Fibroblast of lung (primary cell): Measurements from ENCODE around the gene SEMG1. TPM values are rescaled to one million over a fixed set of nuclear protein-coding genes. Genes with fewer than 3 reads are reported as not detected.

Source experiments
- DNase-seq, 2 donors: peaks; one replicate each; pipeline versions ENCODE4 v3.0.0 to v3.0.0-alpha.2; 2010; ENCODE audit warnings: low read depth in 2 of 2
- H2AFZ ChIP-seq: 2 replicates; pipeline ENCODE4 v1.5.1; 2012; ENCODE audit warnings: low read length, control low read depth, inconsistent platforms
- H3K27ac ChIP-seq: 2 replicates; pipeline ENCODE4 v1.5.1; 2011; ENCODE audit warnings: low read length, control low read depth; ENCODE audit not compliant: insufficient read depth
- H3K27me3 ChIP-seq: 2 replicates; pipeline ENCODE4 v1.5.1; 2011; ENCODE audit warnings: mild to moderate bottlenecking, low read length; ENCODE audit not compliant: control insufficient read depth, insufficient read depth
- H3K36me3 ChIP-seq: 2 replicates; pipeline ENCODE4 v1.5.1; 2011; ENCODE audit warnings: low read length; ENCODE audit not compliant: control insufficient read depth, insufficient read depth
- H3K4me1 ChIP-seq: 2 replicates; pipeline ENCODE4 v1.5.1; 2011; ENCODE audit warnings: low read length; ENCODE audit not compliant: control insufficient read depth, insufficient read depth; ENCODE audit errors: extremely low read depth
- H3K4me2 ChIP-seq: 2 replicates; pipeline ENCODE4 v1.5.1; 2011; ENCODE audit warnings: low read length, control low read depth; ENCODE audit not compliant: insufficient read depth; ENCODE audit errors: extremely low read depth
- H3K4me3 ChIP-seq, 4 experiments: fragments of 200-600 bp in 1 of 4; sonication (generic) in 1 of 4; replicated peaks in 1 of 4; 2 replicates each; pipeline ENCODE4 v1.5.1; 2011 to 2016; ENCODE audit warnings: low read length in 4 of 4, low read depth in 3 of 4, mild to moderate bottlenecking in 3 of 4, control low read depth in 2 of 4, inconsistent platforms in 1 of 4, mixed read lengths in 1 of 4; ENCODE audit not compliant: insufficient read depth in 1 of 4; ENCODE audit errors: control extremely low read depth in 1 of 4
- H3K79me2 ChIP-seq: 2 replicates; pipeline ENCODE4 v1.5.1; 2012; ENCODE audit warnings: mild to moderate bottlenecking, low read length, inconsistent platforms; ENCODE audit not compliant: control insufficient read depth, insufficient read depth
- H3K9ac ChIP-seq: 2 replicates; pipeline ENCODE4 v1.5.1; 2011; ENCODE audit warnings: mild to moderate bottlenecking, low read length, control low read depth; ENCODE audit not compliant: insufficient read depth
- H3K9me3 ChIP-seq: 2 replicates; pipeline ENCODE4 v1.5.1; 2012; ENCODE audit warnings: low read depth, low read length; ENCODE audit not compliant: control insufficient read depth, insufficient read depth
- H4K20me1 ChIP-seq: 2 replicates; pipeline ENCODE4 v1.5.1; 2011; ENCODE audit warnings: low read length; ENCODE audit not compliant: control insufficient read depth, insufficient read depth; ENCODE audit errors: extremely low read depth
- EZH2 ChIP-seq: IDR thresholded peaks from 2 replicates; pipeline ENCODE4 v1.5.1; 2012; ENCODE audit warnings: low read length, control low read depth, mild to moderate bottlenecking; ENCODE audit errors: missing control alignments
- polyA plus RNA-seq, 2 donors: library from polyadenylated mRNA; depleted of rRNA in 1 of 2; stranded (reverse) in 1 of 2; unstranded in 1 of 2; fragments of >200 nt; gene quantifications; 2 replicates each; pipeline ENCODE4 v1.2.1, GENCODE V29; 2011 to 2012; ENCODE audit warnings: missing spikeins in 1 of 2
- total RNA-seq: library from RNA; depleted of rRNA; stranded (reverse); fragments of >200 nt; gene quantifications from 2 replicates; pipeline ENCODE4 v1.2.1, GENCODE V29; 2014
- TF ChIP-seq, protein P1 (sequence below), 2 donors: IDR thresholded peaks in 1 of 2; conservative IDR thresholded peaks in 1 of 2; 1 replicate in 1 of 2; 2 replicates in 1 of 2; pipeline ENCODE4 v1.5.1; 2011 to 2012; ENCODE audit warnings: low read length in 2 of 2, control low read depth in 1 of 2, inconsistent platforms in 1 of 2, low read depth in 1 of 2, mild to moderate bottlenecking in 1 of 2

Gene SEMG1
- total and polyA plus RNA-seq, 2 donors (not counting 1 experiment from before 2014, with no cell fraction given), result not detected

GRCh38 chr20:45218124-45218523 is 11.3 kb downstream of the SEMG1 start:
- Histone ChIP-seq H3K9ac (no peak overlapping the region), H3K4me2 (no peak overlapping the region), H3K4me3 (no peak overlapping the region), H3K79me2 (no peaks in the 10 kb centered on the region), H2AFZ (no peak overlapping the region), H3K36me3 (no peaks in the 10 kb centered on the region), H3K27me3 (no peaks in the 10 kb centered on the region), H3K27ac (no peak overlapping the region), H3K4me1 (no peaks in the 10 kb centered on the region), H4K20me1 (no peaks in the 10 kb centered on the region), H3K9me3 (no peaks in the 10 kb centered on the region)
- TF ChIP-seq EZH2, result no peak
- TF ChIP-seq, protein P1, sequence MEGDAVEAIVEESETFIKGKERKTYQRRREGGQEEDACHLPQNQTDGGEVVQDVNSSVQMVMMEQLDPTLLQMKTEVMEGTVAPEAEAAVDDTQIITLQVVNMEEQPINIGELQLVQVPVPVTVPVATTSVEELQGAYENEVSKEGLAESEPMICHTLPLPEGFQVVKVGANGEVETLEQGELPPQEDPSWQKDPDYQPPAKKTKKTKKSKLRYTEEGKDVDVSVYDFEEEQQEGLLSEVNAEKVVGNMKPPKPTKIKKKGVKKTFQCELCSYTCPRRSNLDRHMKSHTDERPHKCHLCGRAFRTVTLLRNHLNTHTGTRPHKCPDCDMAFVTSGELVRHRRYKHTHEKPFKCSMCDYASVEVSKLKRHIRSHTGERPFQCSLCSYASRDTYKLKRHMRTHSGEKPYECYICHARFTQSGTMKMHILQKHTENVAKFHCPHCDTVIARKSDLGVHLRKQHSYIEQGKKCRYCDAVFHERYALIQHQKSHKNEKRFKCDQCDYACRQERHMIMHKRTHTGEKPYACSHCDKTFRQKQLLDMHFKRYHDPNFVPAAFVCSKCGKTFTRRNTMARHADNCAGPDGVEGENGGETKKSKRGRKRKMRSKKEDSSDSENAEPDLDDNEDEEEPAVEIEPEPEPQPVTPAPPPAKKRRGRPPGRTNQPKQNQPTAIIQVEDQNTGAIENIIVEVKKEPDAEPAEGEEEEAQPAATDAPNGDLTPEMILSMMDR (conservative IDR thresholded peaks at IDR 0.05 in 1 of 2, IDR thresholded peaks at IDR 0.05 in 1 of 2; ENCODE audit: low read depth in 1 of 2, low read length in 2 of 2), result no peak
- no peak for DNase-seq

- Histone ChIP-seq H3K4me3 (no peak overlapping the region), H3K4me2 (no peak overlapping the region), H3K9me3 (no peaks in the 10 kb centered on the region), H2AFZ (no peak overlapping the region), H3K79me2 (no peaks in the 10 kb centered on the region), H3K9ac (no peak overlapping the region), H3K4me1 (no peaks in the 10 kb centered on the region), H4K20me1 (no peaks in the 10 kb centered on the region), H3K36me3 (no peaks in the 10 kb centered on the region), H3K27me3 (no peaks in the 10 kb centered on the region), H3K27ac (no peak overlapping the region)
- no peak for TF ChIP-seq EZH2
- TF ChIP-seq, protein P1 (conservative IDR thresholded peaks at IDR 0.05 in 1 of 2, IDR thresholded peaks at IDR 0.05 in 1 of 2; ENCODE audit: low read depth in 1 of 2, low read length in 2 of 2), result no peak
- no peak for DNase-seq
Measured at GRCh38 chr20:45218636-45219035, 11.8 kb downstream of the SEMG1 start.

DNA sequence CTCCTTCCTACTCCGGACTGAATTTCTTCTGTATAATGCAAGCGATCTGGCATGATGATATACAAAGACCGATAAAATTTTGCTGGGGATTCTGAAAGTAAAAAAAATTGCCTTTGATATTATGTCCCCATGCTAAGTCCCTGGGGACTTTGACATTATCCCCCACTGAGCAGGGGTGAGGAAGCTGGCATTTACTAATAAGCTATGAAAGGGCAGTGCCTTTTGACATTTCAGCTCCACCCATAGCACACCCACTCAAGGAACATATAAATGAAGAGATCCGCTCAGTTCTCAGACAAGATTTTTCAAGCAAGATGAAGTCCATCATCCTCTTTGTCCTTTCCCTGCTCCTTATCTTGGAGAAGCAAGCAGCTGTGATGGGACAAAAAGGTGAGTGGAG is 14.2 kb downstream of the SEMG1 start, which contains the start of gene SEMG2:
Gene SEMG2, plus strand, starts transcription at position 298 of the 400 bp plus-strand sequence. Its CDS starts 17 bp downstream, at position 315.
- Histone ChIP-seq H4K20me1 (no peaks in the 10 kb centered on the region), H3K9ac (no peak within 1 kb of the TSS), H2AFZ (no peak within 1 kb of the TSS), H3K27me3 (peaks cover 2% of the 10 kb centered on the region), H3K4me3 (no peak within 1 kb of the TSS), H3K9me3 (no peaks in the 10 kb centered on the region), H3K4me2 (no peak within 1 kb of the TSS), H3K4me1 (no peaks in the 10 kb centered on the region), H3K27ac (no peak within 1 kb of the TSS), H3K36me3 (no peaks in the 10 kb centered on the region), H3K79me2 (no peaks in the 10 kb centered on the region)
- DNase-seq, result no peak
- TF ChIP-seq, protein P1 (conservative IDR thresholded peaks at IDR 0.05 in 1 of 2, IDR thresholded peaks at IDR 0.05 in 1 of 2; ENCODE audit: low read depth in 1 of 2, low read length in 2 of 2), result no peak
- no peak for TF ChIP-seq EZH2
